Coronary artery (tissue), 2 donors: ENCODE measurements around the gene RASAL2.

Source experiments
- DNase-seq: peaks from one replicate; pipeline ENCODE4 v3.0.0-alpha.2; 2017; ENCODE audit warnings: low spot score
- H3K27ac ChIP-seq, 2 donors: fragments of 200-600 bp; sonication (generic); one replicate each; pipeline ENCODE4 v1.5.1; 2016 to 2019
- H3K4me3 ChIP-seq: fragments of 200-600 bp; sonication (generic); 2 replicates; pipeline ENCODE4 v1.5.1; 2016; ENCODE audit warnings: mild to moderate bottlenecking, moderate library complexity
- TF ChIP-seq, protein P1 (sequence below): fragments of 200-600 bp; sonication (generic); IDR thresholded peaks from one replicate; pipeline ENCODE4 v1.5.1; 2019; ENCODE audit warnings: antibody characterized with exemption

RASAL2 gene

DNA sequence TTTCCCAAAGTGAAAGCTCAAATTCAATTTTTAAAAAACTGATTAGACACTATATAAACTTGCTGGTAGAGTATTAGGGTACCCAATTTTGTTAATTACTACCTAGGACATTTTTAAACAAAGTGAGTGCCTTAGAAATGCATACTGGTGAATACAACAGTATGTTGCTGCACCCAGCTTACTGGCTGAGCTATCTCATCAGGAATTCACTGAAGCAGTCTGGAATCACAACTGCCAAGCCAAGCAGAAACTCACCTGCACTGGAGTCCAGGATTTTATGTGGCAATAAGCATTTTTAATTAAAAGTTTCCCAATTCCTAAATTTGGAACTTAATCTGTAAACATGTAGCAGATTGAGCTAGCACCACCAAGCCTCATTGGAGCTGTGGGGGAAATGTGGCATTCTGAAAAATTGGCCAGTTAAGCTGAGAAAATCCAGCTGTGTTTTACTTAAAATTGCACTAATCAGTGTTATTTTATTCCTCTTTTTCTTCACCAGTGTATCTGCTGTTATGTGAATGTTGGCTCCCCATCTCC lies 341.1 kb downstream of the RASAL2 start:
- TF ChIP-seq, protein P1, sequence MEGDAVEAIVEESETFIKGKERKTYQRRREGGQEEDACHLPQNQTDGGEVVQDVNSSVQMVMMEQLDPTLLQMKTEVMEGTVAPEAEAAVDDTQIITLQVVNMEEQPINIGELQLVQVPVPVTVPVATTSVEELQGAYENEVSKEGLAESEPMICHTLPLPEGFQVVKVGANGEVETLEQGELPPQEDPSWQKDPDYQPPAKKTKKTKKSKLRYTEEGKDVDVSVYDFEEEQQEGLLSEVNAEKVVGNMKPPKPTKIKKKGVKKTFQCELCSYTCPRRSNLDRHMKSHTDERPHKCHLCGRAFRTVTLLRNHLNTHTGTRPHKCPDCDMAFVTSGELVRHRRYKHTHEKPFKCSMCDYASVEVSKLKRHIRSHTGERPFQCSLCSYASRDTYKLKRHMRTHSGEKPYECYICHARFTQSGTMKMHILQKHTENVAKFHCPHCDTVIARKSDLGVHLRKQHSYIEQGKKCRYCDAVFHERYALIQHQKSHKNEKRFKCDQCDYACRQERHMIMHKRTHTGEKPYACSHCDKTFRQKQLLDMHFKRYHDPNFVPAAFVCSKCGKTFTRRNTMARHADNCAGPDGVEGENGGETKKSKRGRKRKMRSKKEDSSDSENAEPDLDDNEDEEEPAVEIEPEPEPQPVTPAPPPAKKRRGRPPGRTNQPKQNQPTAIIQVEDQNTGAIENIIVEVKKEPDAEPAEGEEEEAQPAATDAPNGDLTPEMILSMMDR: no peak
- Histone ChIP-seq H3K27ac (no peak overlapping the region), H3K4me3 (no peak overlapping the region)
- no peak for DNase-seq

DNA sequence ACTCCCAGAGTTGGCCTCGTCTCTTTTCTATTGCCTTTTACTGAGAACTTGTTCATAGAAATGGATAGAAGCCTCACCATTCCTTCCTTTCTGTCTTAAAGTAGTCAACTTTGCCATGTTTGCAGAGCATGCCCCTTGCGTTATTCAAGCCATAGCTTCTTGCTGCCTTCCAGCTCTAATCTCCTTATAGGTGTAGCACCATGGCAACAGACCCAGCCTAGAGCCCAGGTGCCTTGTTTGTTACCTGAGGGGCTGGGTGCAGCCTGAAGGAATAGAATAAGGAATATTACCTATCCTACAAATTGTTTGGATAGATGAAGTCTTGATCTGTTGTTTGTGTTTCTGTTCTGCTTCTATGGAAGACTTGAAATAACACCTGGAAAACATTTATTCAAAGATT lies 343.0 kb downstream of the RASAL2 start:
- TF ChIP-seq, protein P1: no peak
- H3K4me3 ChIP-seq: no peak overlapping the region
- no peak overlapping the region for H3K27ac ChIP-seq
- DNase-seq: no peak

DNA sequence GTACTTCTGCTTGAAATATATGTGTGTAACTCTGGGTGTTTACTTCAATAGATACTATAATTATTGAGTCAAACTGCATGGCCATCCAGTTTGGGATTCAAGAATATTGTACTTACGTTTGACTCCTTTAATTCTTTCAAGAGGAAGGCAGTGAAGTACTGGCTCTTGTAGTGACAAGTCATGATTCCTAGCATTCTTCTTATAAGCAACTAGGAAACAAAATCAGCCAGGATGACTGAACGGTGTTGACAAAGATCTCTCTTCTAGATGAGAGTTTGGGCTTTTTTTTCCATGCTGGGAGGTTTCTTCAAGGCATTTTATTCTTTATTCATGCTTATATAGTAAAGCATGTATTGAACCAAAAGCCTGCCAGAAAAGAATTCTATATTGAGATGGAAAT lies 344.5 kb downstream of the RASAL2 start:
- H3K27ac ChIP-seq: no peak overlapping the region
- no peak for DNase-seq
- H3K4me3 ChIP-seq: no peak overlapping the region
- TF ChIP-seq, protein P1: no peak

DNA sequence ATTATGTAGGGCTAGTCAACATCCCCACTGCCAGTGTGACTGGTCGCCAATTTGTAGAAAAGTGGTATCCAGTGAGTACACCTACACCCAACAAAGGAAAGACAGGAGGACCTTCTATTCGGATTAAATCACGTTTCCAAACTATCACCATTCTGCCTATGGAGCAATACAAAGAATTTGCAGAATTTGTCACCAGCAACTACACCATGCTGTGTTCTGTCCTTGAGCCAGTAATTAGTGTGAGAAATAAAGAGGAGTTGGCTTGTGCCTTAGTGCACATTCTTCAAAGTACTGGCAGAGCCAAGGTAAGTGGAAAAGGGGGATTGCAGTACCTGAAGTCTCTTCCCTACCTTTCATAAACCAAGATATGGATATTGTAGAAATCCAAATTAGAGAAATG lies 349.0 kb downstream of the RASAL2 start:
- H3K4me3 ChIP-seq: no peak overlapping the region
- DNase-seq: no peak
- TF ChIP-seq, protein P1: no peak
- no peak overlapping the region for H3K27ac ChIP-seq

DNA sequence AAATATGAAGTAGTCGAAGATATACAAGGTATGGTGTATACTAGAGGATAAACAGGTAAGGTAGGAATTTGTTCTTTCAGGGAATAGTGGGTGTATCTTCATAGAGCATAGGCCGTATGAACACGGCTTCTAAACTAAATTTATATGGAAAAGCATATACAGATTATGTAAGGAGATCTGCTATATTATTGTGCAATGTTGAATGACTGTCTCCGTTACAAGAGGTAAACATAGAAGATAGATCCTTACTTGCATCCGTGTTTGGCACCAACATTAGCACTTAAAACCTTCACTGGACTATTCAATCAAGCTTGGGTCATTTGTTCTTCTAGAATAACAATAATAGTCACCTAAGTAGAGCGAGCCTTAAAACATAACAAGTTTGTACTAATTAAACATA lies 357.0 kb downstream of the RASAL2 start:
- Histone ChIP-seq H3K27ac (no peak overlapping the region), H3K4me3 (no peak overlapping the region)
- TF ChIP-seq, protein P1: no peak
- DNase-seq: no peak

DNA sequence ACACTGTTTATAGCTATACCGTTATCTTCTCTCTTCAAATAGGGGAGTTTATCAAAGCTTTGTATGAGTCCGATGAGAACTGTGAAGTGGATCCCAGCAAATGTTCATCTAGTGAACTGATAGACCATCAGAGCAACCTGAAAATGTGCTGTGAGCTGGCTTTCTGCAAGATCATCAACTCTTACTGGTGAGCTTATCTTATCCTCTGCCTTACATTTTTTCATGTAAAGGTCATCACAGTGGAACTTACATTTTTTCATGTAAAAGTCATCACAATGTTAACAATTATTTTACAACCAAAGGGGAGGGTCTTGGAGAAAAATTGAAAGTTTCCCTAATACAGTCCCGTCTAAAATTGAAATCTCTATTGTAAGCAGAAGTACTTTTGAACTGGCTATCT lies 357.6 kb downstream of the RASAL2 start:
- Histone ChIP-seq H3K4me3 (no peak overlapping the region), H3K27ac (no peak overlapping the region)
- DNase-seq: no peak
- TF ChIP-seq, protein P1: no peak

DNA sequence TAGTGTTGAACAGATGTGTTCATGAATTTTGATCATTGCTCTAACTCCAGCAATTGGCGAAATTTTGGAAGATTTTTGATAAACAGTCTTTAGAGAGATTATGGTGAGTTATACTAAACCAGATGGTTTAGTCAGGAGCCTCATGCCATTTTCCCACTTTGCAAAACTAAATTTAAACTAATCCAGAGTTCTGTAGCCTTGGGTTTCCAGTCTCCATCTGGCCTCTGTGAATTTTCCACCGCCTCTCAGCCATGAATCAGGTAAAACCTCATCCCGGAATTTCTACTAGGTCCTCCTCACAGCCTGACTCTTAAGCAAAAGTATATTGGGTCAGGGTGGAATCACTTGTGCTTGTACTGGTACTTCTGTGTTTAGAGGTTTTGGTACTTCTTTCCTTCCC lies 358.1 kb downstream of the RASAL2 start:
- Histone ChIP-seq H3K4me3 (no peak overlapping the region), H3K27ac (no peak overlapping the region)
- no peak for DNase-seq
- TF ChIP-seq, protein P1: no peak
